GM12891 (cell line): ENCODE measurements around the gene MEF2C.

Experiments used
- POLR2A ChIP-seq: IDR thresholded peaks from 2 replicates; pipeline ENCODE4 v1.6.1; 2011; ENCODE audit warnings: low read depth, low read length, control low read depth
- POLR2AphosphoS5 ChIP-seq: IDR thresholded peaks from 2 replicates; pipeline ENCODE4 v1.6.1; 2011; ENCODE audit warnings: low read depth, low read length, control low read depth

DNA sequence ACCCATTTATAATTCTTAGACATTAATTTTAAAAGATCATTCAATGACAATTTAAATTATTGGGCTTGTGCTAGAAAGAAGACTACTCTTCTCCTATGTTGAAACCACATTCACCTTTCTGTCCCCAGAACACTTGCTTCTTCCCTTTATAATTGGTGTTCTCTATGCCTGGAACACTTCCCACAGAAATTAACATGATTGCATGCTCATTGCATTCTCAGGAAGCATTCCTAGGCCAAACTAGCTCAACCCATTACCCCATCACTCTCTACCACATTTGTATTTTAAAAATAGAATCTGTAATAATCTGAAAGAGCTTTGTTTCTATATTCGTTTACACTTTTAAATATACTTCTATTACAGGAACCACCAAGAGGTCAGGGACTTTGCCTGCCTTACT lies 184.7 kb downstream of the MEF2C start:
- TF ChIP-seq POLR2AphosphoS5 (no peak), POLR2A (no peak)
